ENCODE data around the gene RICTOR.

Gene RICTOR

DNA sequence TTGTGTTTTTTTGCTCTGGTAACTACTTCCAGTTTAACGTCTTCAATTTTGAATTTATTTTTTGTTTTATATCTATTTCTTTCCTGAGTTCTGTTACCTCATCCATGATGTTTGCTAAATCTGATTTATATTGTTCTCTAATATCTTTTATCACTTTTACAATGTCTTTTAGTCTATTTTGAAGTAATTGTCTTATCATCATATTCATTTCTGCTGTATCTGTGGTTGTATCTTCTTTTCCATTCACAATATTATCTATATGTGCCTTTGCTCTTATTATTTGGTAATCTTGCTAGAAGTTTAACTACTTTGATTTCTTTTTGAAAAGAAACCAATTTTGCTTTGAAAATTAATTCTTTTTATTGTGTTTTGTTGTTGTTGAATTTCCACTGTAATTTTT is 184.8 kb downstream of the RICTOR start:
- DNase-seq (ENCODE audit: low read depth in 3 of 3), result no peak

DNA sequence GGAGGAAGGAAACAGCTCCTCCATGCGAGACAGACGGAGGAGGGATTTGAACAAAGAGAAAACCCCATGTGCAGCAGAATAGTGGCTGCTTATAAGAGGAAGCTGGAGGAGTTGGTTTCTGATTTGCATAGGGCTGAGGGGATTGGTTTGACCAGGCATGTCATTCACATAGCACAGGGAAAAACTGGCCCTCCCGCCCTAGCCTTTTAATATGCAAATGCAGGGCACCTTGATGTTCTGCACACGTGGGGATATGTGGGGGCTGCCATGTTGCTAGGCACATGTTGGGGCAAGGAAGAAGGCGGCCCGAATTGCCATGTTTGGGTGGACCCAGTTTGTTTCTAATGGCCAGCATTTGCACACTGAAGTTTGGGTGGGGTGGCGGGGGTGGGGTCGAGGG is 186.2 kb downstream of the RICTOR start:
- DNase-seq (ENCODE audit: low read depth in 3 of 3), result no peak

Data from stimulated activated CD4-positive, alpha-beta T cell treated with anti-CD3 and anti-CD28 coated beads, TNF-alpha, amount 100 ng/mL, for 4 hours (primary cell).